ENCODE results near the gene WWOX. TPM values are rescaled to one million over a fixed set of nuclear protein-coding genes. Genes with fewer than 3 reads are reported as not detected.
A peak's percentile ranks its signal among the peaks of the same experiment; 100 is the strongest.

WWOX gene
- total RNA-seq, 1 experiment from 2014 or later: 35.6 TPM

DNA sequence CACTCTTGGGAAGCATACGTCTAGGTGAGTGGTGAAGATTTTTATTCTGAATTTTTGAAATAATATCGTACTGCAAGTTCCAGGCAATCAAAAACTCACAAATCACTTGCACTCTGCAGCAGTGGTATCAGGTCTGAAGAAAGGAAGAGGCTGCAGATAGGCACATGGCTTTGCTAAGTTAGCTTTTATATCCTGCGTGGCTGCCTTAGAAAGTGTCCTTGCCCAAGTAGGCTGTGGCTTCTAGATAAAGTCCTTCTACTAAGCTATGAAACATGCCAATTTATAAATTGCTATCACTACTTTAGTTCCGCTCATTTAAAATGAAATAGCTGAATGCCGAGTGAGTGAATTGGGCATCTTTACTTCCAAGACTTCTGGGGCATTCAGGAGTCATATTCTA lies 17.9 kb downstream of the WWOX start:
- no peaks in the 10 kb centered on the region for H3K9me2 ChIP-seq (ENCODE audit: insufficient read depth)
- no TSS peak for BruUV-seq (replicated peaks)
- H4K20me1 ChIP-seq (ENCODE audit: insufficient read depth): no peaks in the 10 kb centered on the region
- DNase-seq: no peak
- H3K4me3 ChIP-seq: no peak overlapping the region
- POLR2A ChIA-PET (ENCODE audit: unreplicated experiment): no interaction called here
- TF ChIP-seq CTCF (conservative IDR thresholded peaks at IDR 0.05): no peak
- no peak for TF ChIP-seq EZH2 (IDR thresholded peaks at IDR 0.05; ENCODE audit: low read depth)
- no peaks in the 10 kb centered on the region for H3K36me3 ChIP-seq (ENCODE audit: low read depth)
- H2AFZ ChIP-seq: no peak overlapping the region
- intact Hi-C loops (cut with micrococcal nuclease; ENCODE audit: unreplicated experiment): no loop called here
- no peaks in the 10 kb centered on the region for H3K79me2 ChIP-seq (ENCODE audit: low read depth)
- no peak overlapping the region for H3K27ac ChIP-seq
- CTCF ChIA-PET: no interaction called here
- no peaks in the 10 kb centered on the region for H3K27me3 ChIP-seq (ENCODE audit: insufficient read depth, low read depth)
- H3K4me1 ChIP-seq (replicated peaks; ENCODE audit: insufficient read depth): no peaks in the 10 kb centered on the region
- no peaks in the 10 kb centered on the region for H3F3A ChIP-seq (ENCODE audit: insufficient read depth, low read depth)
- H3K9me3 ChIP-seq (ENCODE audit: insufficient read depth, low read depth): no peaks in the 10 kb centered on the region
- no peak overlapping the region for H3K4me2 ChIP-seq

DNA sequence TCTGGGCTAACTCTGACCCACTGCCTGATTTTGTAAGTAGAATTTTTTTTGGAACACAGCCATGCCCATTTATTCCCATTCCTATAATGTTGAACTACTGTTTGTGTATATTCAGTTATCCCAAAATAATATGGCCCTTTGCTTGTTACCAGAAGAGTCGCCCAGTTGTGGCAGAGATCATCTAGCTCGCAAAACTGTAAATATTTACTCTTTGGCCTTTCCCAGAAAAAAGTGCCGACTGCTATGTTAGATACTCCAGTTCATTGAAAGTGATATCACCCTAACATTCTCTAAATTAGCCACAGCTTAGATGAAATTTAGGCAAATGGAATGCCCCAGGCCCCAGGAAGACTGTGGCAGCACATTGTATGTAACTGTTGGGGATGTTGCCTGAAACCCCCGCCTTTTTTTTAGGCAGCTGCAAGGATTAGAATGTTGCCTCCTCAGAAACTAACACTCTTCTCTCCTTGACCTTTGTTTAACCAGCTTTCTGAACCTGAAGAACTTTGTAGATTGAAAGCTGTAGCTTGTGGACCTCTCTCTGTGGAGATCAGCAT lies 19.1 kb downstream of the WWOX start:
- Histone ChIP-seq H3K4me3 (no peak overlapping the region), H2AFZ (no peak overlapping the region), H4K20me1 (ENCODE audit: insufficient read depth) (no peaks in the 10 kb centered on the region), H3F3A (ENCODE audit: insufficient read depth, low read depth) (no peaks in the 10 kb centered on the region), H3K27ac (no peak overlapping the region), H3K9me3 (ENCODE audit: insufficient read depth, low read depth) (no peaks in the 10 kb centered on the region), H3K36me3 (ENCODE audit: low read depth) (no peaks in the 10 kb centered on the region), H3K27me3 (ENCODE audit: insufficient read depth, low read depth) (no peaks in the 10 kb centered on the region), H3K4me1 (replicated peaks; ENCODE audit: insufficient read depth) (no peaks in the 10 kb centered on the region), H3K4me2 (no peak overlapping the region), H3K79me2 (ENCODE audit: low read depth) (no peaks in the 10 kb centered on the region), H3K9me2 (ENCODE audit: insufficient read depth) (no peaks in the 10 kb centered on the region)
- ChIA-PET CTCF (no interaction called here), POLR2A (ENCODE audit: unreplicated experiment) (no interaction called here)
- TF ChIP-seq CTCF (conservative IDR thresholded peaks at IDR 0.05) (no peak), EZH2 (IDR thresholded peaks at IDR 0.05; ENCODE audit: low read depth) (no peak)
- no TSS peak for BruUV-seq (replicated peaks)
- intact Hi-C loops (cut with micrococcal nuclease; ENCODE audit: unreplicated experiment): no loop called here
- no peak for DNase-seq

DNA sequence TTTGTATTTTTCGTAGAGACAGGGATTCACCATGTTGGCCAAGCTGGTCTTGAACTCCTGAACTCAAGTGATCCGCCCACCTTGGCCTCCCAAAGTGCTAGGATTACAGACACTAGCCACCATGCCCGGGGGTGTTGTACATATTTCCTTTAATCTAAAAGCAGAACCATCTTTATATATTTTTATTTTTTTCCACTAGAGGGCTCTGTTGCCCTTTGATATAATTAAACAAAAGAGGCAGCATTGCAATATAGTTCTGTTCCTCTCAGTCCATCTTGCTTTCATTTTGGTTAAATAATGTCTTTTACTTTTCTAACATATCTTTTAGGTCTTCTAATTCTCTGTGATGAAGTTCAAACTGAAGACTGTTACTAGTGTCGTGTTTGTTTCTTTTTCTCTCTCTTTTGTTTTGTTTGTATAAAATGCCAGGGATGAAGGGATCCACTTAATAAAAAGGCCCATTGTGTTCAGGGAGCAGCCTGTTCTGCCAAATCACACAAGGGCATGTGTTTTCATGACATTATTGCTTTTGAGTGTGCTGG lies 23.4 kb downstream of the WWOX start:
- Histone ChIP-seq H3K9me2 (ENCODE audit: insufficient read depth) (no peaks in the 10 kb centered on the region), H2AFZ (no peak overlapping the region)
- CTCF ChIA-PET: interaction anchor here (0.7 kb wide), 1 partner anchor 952 kb away, joined by 3 read pairs; no protein-coding TSS in a partner anchor

More for the DNA sequence above, 23.4 kb downstream of the WWOX start:
- H3K4me1 ChIP-seq (replicated peaks; ENCODE audit: insufficient read depth): no peaks in the 10 kb centered on the region
- DNase-seq: no peak
- TF ChIP-seq EZH2 (IDR thresholded peaks at IDR 0.05; ENCODE audit: low read depth) (no peak), CTCF (conservative IDR thresholded peaks at IDR 0.05) (peak; percentile 68)
- intact Hi-C loops (cut with micrococcal nuclease; ENCODE audit: unreplicated experiment): loop anchor here (1.0 to 10.0 kb wide), 2 partner anchors 112 to 1482 kb away; partner anchors contain the start of gene MAF
- H3F3A ChIP-seq (ENCODE audit: insufficient read depth, low read depth): no peaks in the 10 kb centered on the region
- H4K20me1 ChIP-seq (ENCODE audit: insufficient read depth): no peaks in the 10 kb centered on the region
- POLR2A ChIA-PET (ENCODE audit: unreplicated experiment): no interaction called here
- no peaks in the 10 kb centered on the region for H3K9me3 ChIP-seq (ENCODE audit: insufficient read depth, low read depth)
- H3K36me3 ChIP-seq (ENCODE audit: low read depth): no peaks in the 10 kb centered on the region
- H3K79me2 ChIP-seq (ENCODE audit: low read depth): no peaks in the 10 kb centered on the region
- H3K27me3 ChIP-seq (ENCODE audit: insufficient read depth, low read depth): no peaks in the 10 kb centered on the region
- no peak overlapping the region for H3K4me3 ChIP-seq
- no peak overlapping the region for H3K4me2 ChIP-seq
- no peak overlapping the region for H3K27ac ChIP-seq
- no TSS peak for BruUV-seq (replicated peaks)

All from PC-9 (cell line).